ENCODE results near the gene HOXC13.
A peak's percentile ranks its signal among the peaks of the same experiment; 100 is the strongest.

- TF ChIP-seq REST (IDR thresholded peaks at IDR 0.05; ENCODE audit: insufficient read depth in 1 of 2, low read depth in 2 of 2, low read length in 1 of 2) (no peak), SIN3A (IDR thresholded peaks at IDR 0.05; ENCODE audit: borderline replicate concordance, insufficient read depth, low read depth, low read length) (no peak), CTCF (IDR thresholded peaks at IDR 0.05) (no peak), POLR2AphosphoS5 (IDR thresholded peaks at IDR 0.05; ENCODE audit: low read depth, low read length) (no peak), TCF7L2 (IDR thresholded peaks at IDR 0.05; ENCODE audit: low read depth, low read length) (peak; percentile 30; the same call in 1 of the 2 replicates)
Measured at GRCh38 chr12:53947743-53948142, 9.1 kb downstream of the HOXC13 start.

All from Panc1 (cell line).